Measurements from ENCODE around the gene NUF2. TPM values are rescaled to one million over a fixed set of nuclear protein-coding genes. Genes with fewer than 3 reads are reported as not detected.
A peak's percentile ranks its signal among the peaks of the same experiment; 100 is the strongest.

Gene NUF2
- total and polyA plus RNA-seq, 8 donors: 1.1 to 23.7 (median 5.2) TPM; not detected in 1

DNA sequence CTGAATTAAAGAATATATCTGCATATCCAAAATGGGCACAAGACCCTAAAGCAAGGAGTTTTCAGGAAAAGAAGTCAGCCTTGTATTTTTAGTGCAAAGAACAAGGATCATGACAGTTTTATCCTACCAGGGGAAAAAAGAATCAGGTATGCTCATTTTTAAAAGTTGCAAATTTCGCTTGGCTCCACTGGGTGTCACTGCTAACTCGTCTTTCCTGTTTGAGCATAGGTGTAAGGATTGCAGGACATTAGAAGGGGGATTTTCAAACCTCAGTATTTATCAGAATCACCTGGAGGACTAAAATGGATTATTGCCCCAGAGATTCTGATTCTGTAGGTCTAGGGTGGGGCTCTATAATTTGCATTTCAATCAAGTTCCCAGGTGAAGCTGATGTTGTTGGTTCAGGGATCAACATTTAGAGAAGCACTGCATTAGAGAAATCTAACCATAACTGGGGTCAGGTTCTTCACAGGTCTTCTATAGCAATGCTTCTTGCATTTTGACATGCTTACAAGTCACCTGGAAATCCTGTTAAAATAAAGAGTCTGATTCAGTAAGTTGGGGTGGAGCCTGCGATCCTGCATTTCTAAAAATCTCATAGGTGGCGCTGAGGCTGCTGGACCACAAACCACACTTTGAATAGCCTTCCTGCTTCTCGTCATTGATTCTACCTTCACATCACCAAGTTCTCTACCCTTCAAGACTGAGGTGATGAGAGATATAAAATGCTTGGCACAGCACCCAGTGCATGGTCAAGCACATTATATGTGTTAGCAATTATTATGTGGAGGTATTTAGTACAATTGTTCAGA lies 39.6 kb downstream of the NUF2 start:
- H3K9me3 ChIP-seq: no peaks in the 10 kb centered on the region
- no peak overlapping the region for H3K4me3 ChIP-seq
- H3K27ac ChIP-seq: no peak overlapping the region
- DNase-seq: peak in 1 of 2 donors; percentile 67
- no peaks in the 10 kb centered on the region for H3K4me1 ChIP-seq
- intact Hi-C loops (cut with DNase I; ENCODE audit: low total_unique reads): no loop called here
- no peaks in the 10 kb centered on the region for H3K36me3 ChIP-seq
- WGBS, 5 donors: 28 to 37% (median 35%) methylated on average over 5 of the region's 5 CpGs
- peaks cover 0 to 18% (median 0%) of the 10 kb centered on the region in 3 donors for H3K27me3 ChIP-seq
- TF ChIP-seq POLR2AphosphoS5 (IDR thresholded peaks at IDR 0.05) (no peak), EP300 (IDR thresholded peaks at IDR 0.05) (no peak), POLR2A (IDR thresholded peaks at IDR 0.05) (no peak)
- TF ChIP-seq, protein P1, sequence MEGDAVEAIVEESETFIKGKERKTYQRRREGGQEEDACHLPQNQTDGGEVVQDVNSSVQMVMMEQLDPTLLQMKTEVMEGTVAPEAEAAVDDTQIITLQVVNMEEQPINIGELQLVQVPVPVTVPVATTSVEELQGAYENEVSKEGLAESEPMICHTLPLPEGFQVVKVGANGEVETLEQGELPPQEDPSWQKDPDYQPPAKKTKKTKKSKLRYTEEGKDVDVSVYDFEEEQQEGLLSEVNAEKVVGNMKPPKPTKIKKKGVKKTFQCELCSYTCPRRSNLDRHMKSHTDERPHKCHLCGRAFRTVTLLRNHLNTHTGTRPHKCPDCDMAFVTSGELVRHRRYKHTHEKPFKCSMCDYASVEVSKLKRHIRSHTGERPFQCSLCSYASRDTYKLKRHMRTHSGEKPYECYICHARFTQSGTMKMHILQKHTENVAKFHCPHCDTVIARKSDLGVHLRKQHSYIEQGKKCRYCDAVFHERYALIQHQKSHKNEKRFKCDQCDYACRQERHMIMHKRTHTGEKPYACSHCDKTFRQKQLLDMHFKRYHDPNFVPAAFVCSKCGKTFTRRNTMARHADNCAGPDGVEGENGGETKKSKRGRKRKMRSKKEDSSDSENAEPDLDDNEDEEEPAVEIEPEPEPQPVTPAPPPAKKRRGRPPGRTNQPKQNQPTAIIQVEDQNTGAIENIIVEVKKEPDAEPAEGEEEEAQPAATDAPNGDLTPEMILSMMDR (IDR thresholded peaks at IDR 0.05): no peak

DNA sequence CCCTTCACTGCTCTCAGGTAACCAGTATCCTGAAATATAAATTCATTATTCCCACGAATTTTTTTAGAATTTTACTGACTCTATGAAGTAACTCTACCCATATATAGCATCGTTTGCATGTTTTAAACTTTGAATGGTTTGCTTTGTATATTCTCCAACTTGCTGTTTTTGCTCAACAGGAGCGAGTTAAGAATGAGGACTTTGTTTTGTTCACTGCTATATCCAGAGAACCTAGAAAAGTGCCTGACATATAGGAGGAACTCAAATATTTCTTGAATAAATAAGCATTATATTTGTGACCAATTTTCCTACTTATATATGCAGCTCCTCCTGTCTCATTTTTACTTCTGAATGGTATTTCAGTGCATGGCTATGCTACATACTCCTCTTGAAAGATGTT lies 43.4 kb downstream of the NUF2 start:
- Histone ChIP-seq H3K36me3 (no peaks in the 10 kb centered on the region), H3K4me3 (no peak overlapping the region), H3K27ac (no peak overlapping the region), H3K4me1 (no peaks in the 10 kb centered on the region), H3K9me3 (no peaks in the 10 kb centered on the region), H3K27me3 (peaks cover 0 to 13% (median 0%) of the 10 kb centered on the region in 3 donors)
- intact Hi-C loops (cut with DNase I; ENCODE audit: low total_unique reads): no loop called here
- TF ChIP-seq POLR2AphosphoS5 (IDR thresholded peaks at IDR 0.05) (no peak), POLR2A (IDR thresholded peaks at IDR 0.05) (no peak), EP300 (IDR thresholded peaks at IDR 0.05) (no peak)
- TF ChIP-seq, protein P1 (IDR thresholded peaks at IDR 0.05): no peak
- 52 to 58% (median 56%) methylated on average over 3 of the region's 3 CpGs for WGBS, 5 donors
- no peak for DNase-seq

DNA sequence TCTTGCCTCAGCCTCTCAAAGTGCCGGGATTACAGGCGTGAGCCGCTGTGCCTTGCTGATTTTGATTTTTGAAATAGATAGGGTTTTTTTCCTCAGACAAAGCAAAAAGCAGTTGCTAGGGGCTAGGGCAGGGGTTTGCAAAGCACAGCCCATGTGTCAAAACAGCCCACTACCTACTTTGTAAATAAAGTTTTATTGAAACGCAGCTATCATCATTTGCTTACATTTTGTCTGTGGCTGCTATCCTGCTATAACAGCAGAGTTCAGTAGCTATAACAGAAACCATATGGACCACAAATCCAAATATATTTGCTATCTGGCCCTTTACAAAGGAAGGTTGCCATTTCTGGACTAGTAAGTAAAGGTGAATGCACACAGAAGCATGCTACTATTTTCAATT lies 44.8 kb downstream of the NUF2 start:
- DNase-seq: no peak
- WGBS, 5 donors: 82 to 98% (median 96%) methylated on average over 4 of the region's 4 CpGs
- no peaks in the 10 kb centered on the region for H3K36me3 ChIP-seq
- H3K9me3 ChIP-seq: no peaks in the 10 kb centered on the region
- H3K27ac ChIP-seq: no peak overlapping the region
- TF ChIP-seq EP300 (IDR thresholded peaks at IDR 0.05) (no peak), POLR2A (IDR thresholded peaks at IDR 0.05) (no peak), POLR2AphosphoS5 (IDR thresholded peaks at IDR 0.05) (no peak)
- TF ChIP-seq, protein P1 (IDR thresholded peaks at IDR 0.05): no peak
- H3K4me3 ChIP-seq: no peak overlapping the region
- intact Hi-C loops (cut with DNase I; ENCODE audit: low total_unique reads): no loop called here
- peaks cover 0 to 5% (median 0%) of the 10 kb centered on the region in 3 donors for H3K27me3 ChIP-seq
- no peaks in the 10 kb centered on the region for H3K4me1 ChIP-seq

DNA sequence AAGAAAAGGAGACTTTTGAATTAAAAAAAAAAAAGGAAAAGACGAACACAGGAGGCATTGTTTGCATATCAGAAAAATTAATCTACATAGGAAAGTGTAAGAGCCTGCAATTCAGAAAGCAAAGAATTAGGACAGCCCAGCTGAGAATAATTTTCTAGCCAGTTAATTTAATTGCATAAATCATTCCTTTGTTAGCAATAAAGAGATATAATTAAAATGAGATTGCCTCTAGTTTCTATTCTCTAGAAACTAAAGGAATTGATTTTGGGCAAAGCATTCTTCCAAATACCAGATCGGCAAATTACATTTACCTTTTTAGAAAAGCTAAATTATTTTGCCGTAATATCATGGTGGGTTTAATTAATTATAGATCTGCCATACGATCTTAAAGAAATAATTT lies 46.0 kb downstream of the NUF2 start:
- Histone ChIP-seq H3K4me1 (no peaks in the 10 kb centered on the region), H3K36me3 (no peaks in the 10 kb centered on the region), H3K27ac (no peak overlapping the region), H3K4me3 (no peak overlapping the region), H3K9me3 (no peaks in the 10 kb centered on the region), H3K27me3 (peaks cover 0 to 5% (median 0%) of the 10 kb centered on the region in 3 donors)
- no peak for DNase-seq
- intact Hi-C loops (cut with DNase I; ENCODE audit: low total_unique reads): no loop called here
- no peak for TF ChIP-seq POLR2AphosphoS5 (IDR thresholded peaks at IDR 0.05)
- TF ChIP-seq, protein P1 (IDR thresholded peaks at IDR 0.05): no peak
- TF ChIP-seq EP300 (IDR thresholded peaks at IDR 0.05): no peak
- TF ChIP-seq POLR2A (IDR thresholded peaks at IDR 0.05): no peak
- WGBS, 5 donors: 63 to 72% (median 68%) methylated on average over 4 of the region's 4 CpGs
